Activated B cell treated with CpG ODN at 0.5 μM for 24 hours (primary cell): ENCODE measurements around the gene HTT-AS. TPM values are rescaled to one million over a fixed set of nuclear protein-coding genes. Genes with fewer than 3 reads are reported as not detected.

Experiments
- ATAC-seq: fragments of 200-7000 bp; cut with Tn5 transposase; one replicate; pipeline ENCODE4 v1.10.0; 2021; ENCODE audit warnings: low read depth, mild to moderate bottlenecking, moderate library complexity
- CTCF ChIA-PET: fragments of 350-600 bp; sonication (Branson Sonifier 250); formaldehyde crosslinking; loops from one replicate; lab custom pipeline; 2021; ENCODE audit warnings: antibody characterized with exemption; lab: Charles Lee
- POLR2A ChIA-PET: fragments of 350-600 bp; sonication (Branson Sonifier 250); formaldehyde crosslinking; loops from one replicate; lab custom pipeline; 2021; ENCODE audit warnings: antibody characterized with exemption; lab: Charles Lee
- DNase-seq: peaks from one replicate; pipeline ENCODE4 v3.0.0; 2022
- H3K27ac Mint-ChIP-seq: one replicate; pipeline ENCODE4 v1.8.0; 2020; ENCODE audit warnings: mixed read lengths
- H3K27me3 Mint-ChIP-seq: one replicate; pipeline ENCODE4 v1.8.0; 2021; ENCODE audit warnings: mixed read lengths
- H3K36me3 Mint-ChIP-seq: one replicate; pipeline ENCODE4 v1.8.0; 2021; ENCODE audit warnings: low read depth, mixed read lengths
- H3K4me1 Mint-ChIP-seq: one replicate; pipeline ENCODE4 v1.8.0; 2021; ENCODE audit warnings: mixed read lengths
- H3K4me3 Mint-ChIP-seq: one replicate; pipeline ENCODE4 v1.8.0; 2020; ENCODE audit warnings: mild to moderate bottlenecking, mixed read lengths
- H3K9me3 Mint-ChIP-seq: one replicate; pipeline ENCODE4 v1.8.0; 2020; ENCODE audit warnings: mixed read lengths
- CTCF ChIP-seq: fragments of 200-600 bp; IDR thresholded peaks from one replicate; pipeline ENCODE4 v1.8.0; 2022; ENCODE audit warnings: antibody characterized with exemption, mild to moderate bottlenecking
- intact Hi-C: fragments of 100-400 bp; cut with micrococcal nuclease; formaldehyde crosslinking; loops from one replicate; pipeline ENCODE4 v1.15.1; 2024
- total RNA-seq: library from RNA; stranded (reverse); gene quantifications from 2 replicates; pipeline ENCODE4 v1.2.3, GENCODE V29; 2022

The HTT-AS gene
- total RNA-seq, 1 donor from 2014 or later = not detected

GRCh38 chr4:3035249-3035648 lies 39.1 kb downstream of the HTT-AS start:
- POLR2A ChIA-PET = no interaction called here
- no peak for TF ChIP-seq CTCF
- Mint-ChIP-seq H3K27ac (no peak overlapping the region), H3K9me3 (no peaks in the 10 kb centered on the region), H3K4me1 (peaks cover 24% of the 10 kb centered on the region), H3K27me3 (peaks cover 2% of the 10 kb centered on the region), H3K4me3 (no peak overlapping the region), H3K36me3 (no peaks in the 10 kb centered on the region)
- DNase-seq = no peak
- intact Hi-C loops = loop anchor here (5.0 kb wide), 1 partner anchor 813 kb away; no protein-coding TSS in a partner anchor
- no peak for ATAC-seq
- CTCF ChIA-PET = no interaction called here

- Mint-ChIP-seq H3K9me3 (no peaks in the 10 kb centered on the region), H3K36me3 (no peaks in the 10 kb centered on the region), H3K4me3 (no peak overlapping the region), H3K27me3 (peaks cover 2% of the 10 kb centered on the region), H3K27ac (peak overlapping the region; percentile 15), H3K4me1 (peaks cover 19% of the 10 kb centered on the region)
- ATAC-seq = no peak
- no peak for DNase-seq
- ChIA-PET CTCF (no interaction called here), POLR2A (no interaction called here)
- no peak for TF ChIP-seq CTCF
- intact Hi-C loops = no loop called here
Measured at GRCh38 chr4:3034231-3034630, 40.1 kb downstream of the HTT-AS start.

- H3K36me3 Mint-ChIP-seq = no peaks in the 10 kb centered on the region
- ATAC-seq = no peak
- no peaks in the 10 kb centered on the region for H3K9me3 Mint-ChIP-seq
- intact Hi-C loops = no loop called here
- peaks cover 3% of the 10 kb centered on the region for H3K27me3 Mint-ChIP-seq
- no peak for TF ChIP-seq CTCF
- no peaks in the 10 kb centered on the region for H3K4me1 Mint-ChIP-seq
- ChIA-PET CTCF (no interaction called here), POLR2A (no interaction called here)
- DNase-seq = no peak
- no peak overlapping the region for H3K4me3 Mint-ChIP-seq
- H3K27ac Mint-ChIP-seq = no peak overlapping the region
Measured at GRCh38 chr4:3031357-3032082, 42.8 kb downstream of the HTT-AS start.

- Mint-ChIP-seq H3K27me3 (peaks cover 3% of the 10 kb centered on the region), H3K9me3 (no peaks in the 10 kb centered on the region), H3K4me1 (no peaks in the 10 kb centered on the region), H3K4me3 (no peak overlapping the region), H3K27ac (no peak overlapping the region), H3K36me3 (no peaks in the 10 kb centered on the region)
- intact Hi-C loops = no loop called here
- ATAC-seq = no peak
- DNase-seq = no peak
- TF ChIP-seq CTCF = no peak
- CTCF ChIA-PET = no interaction called here
- POLR2A ChIA-PET = no interaction called here
Measured at GRCh38 chr4:3030566-3031356, 43.6 kb downstream of the HTT-AS start.

GRCh38 chr4:3029464-3029863 lies 44.9 kb downstream of the HTT-AS start:
- no peak for ATAC-seq

More at GRCh38 chr4:3029464-3029863, 44.9 kb downstream of the HTT-AS start:
- Mint-ChIP-seq H3K9me3 (no peaks in the 10 kb centered on the region), H3K4me3 (no peak overlapping the region), H3K27ac (no peak overlapping the region), H3K4me1 (no peaks in the 10 kb centered on the region), H3K36me3 (no peaks in the 10 kb centered on the region), H3K27me3 (peaks cover 3% of the 10 kb centered on the region)
- DNase-seq = no peak
- CTCF ChIA-PET = no interaction called here
- POLR2A ChIA-PET = no interaction called here
- no peak for TF ChIP-seq CTCF
- intact Hi-C loops = no loop called here
